NCI-H2081 treated with DMSO at 0.1 percent for 48 hours (cell line): ENCODE data around the gene TRIM38.
"Not testable (repeated sequence)": the region's sequence is repeated elsewhere in the genome, so short reads cannot be mapped to it uniquely, and the experiment has no call there.

Experiments used
- DNase-seq: peaks from one replicate; lab custom pipeline; 2025; lab: John Stamatoyannopoulos, UW

Gene TRIM38, protein sequence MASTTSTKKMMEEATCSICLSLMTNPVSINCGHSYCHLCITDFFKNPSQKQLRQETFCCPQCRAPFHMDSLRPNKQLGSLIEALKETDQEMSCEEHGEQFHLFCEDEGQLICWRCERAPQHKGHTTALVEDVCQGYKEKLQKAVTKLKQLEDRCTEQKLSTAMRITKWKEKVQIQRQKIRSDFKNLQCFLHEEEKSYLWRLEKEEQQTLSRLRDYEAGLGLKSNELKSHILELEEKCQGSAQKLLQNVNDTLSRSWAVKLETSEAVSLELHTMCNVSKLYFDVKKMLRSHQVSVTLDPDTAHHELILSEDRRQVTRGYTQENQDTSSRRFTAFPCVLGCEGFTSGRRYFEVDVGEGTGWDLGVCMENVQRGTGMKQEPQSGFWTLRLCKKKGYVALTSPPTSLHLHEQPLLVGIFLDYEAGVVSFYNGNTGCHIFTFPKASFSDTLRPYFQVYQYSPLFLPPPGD

DNA sequence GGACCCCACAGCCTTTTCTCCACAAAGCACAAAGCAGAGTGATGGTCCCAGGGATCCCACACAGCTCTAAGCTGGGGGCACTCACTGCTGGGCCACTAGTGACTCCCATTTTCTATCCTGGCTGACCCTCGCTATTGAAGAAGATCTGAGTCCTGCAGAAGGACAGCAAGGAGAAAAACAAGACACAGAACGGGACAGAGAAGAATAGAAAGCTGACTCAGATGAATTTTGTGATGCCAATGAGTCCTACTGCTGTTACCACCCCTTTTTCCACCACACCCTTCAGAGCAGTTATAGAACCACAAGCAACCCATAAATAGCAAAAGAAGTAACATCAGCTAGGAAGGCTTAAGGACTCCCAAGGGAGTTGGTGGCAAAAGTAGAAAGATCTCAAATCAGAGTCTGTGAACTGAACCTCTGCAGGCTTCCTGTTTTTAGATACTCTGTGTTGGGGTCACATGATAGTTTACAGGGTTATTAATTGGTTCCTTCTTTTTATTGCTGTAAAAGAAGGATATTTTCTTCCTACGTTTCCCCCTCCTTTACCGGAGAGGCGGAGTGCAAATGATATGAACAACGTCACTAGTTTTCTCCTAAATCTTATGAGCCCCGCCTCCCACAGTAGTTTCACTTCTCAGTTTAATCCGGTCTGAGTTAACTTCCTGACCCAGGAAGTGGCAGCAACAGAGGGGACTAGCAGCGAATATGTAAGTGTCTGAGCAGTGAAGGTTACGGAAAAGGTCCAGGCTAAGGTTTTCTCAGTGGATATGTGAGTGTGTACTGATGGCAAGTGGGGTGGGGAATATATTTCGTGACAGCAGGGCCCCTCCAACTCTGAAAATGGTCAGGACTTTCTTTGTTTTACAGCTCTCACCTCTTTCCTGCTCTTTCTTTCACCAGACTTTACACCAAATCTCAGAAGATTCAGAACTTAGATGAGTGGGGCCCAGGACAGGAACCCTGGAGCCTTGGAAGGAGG is at the start of gene TRIM38:
TSS of gene TRIM38 (plus strand) at position 654 of the 979 bp plus-strand sequence. CDS start 3,721 bp downstream, outside the sequence.
- no peak for DNase-seq

DNA sequence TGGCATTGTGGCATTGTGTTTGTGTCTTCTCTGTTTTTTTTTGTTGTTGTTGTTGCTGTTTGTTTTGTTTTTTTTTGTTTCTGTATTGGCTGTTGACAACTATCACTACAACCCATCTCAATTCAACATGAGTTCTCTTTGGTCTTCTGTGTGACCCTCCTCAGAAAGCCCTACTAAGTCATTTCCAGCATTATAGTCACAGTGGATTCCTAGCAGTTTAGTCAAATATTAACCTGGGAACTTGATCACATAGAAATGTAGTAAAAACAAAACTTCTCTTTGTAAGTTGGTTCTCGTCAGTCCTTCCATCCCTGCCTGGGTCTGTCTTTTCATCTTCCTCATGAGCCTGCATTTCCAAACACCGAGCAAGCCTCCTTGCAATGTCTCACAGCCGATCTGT is 48.9 kb upstream of the TRIM38 start:
- DNase-seq: no peak

DNA sequence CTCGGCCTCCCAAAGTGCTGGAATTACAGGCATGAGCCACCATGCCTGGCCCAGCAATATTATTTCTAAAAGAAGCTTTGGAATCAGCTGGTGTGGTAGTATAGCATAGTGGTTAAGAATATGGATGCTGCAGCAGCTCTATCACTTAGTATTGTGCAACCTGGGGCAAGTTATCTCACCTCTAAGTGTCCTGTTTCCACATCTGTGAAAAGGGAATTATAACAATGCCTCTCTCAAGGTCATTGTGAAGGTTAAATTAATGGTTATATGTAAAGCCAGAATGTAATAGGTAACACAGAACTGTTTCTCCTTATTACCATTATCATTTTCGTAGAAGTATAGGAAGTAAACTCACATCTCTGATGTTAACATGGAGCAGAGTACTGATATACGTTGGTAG is 46.3 kb upstream of the TRIM38 start:
- DNase-seq: no peak

DNA sequence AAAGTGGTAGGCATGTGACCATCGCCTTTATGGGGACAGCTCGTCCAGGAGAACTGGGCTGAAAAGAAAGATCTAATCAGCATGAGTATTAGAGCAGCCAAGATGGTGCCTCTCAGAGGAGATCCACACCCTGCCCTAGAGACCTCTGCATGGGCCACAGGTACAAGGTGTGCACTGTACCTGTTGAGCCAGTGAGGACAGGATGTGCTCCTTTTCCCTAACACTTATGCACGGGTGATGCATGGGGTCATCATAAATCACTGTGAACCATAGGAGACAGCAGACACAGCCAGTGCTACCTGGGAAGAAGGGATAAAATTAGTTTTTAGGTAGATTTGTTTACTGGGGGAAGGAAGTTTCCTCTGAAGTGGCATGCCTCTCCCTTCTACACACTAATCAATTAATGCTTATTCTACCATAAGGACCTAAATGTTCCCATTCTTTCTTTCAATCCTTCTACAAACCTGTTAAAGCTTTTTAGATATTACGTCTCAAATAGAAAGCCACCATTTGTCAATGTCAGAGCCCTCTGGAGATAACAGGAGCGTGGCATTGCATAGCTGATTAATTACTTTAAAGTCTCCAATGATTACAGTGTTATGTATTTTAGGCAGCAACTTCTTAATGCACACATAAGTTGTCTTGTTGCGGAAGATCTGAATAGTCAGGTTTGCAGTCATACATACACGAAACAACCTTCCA is 45.7 kb upstream of the TRIM38 start:
- no peak for DNase-seq

DNA sequence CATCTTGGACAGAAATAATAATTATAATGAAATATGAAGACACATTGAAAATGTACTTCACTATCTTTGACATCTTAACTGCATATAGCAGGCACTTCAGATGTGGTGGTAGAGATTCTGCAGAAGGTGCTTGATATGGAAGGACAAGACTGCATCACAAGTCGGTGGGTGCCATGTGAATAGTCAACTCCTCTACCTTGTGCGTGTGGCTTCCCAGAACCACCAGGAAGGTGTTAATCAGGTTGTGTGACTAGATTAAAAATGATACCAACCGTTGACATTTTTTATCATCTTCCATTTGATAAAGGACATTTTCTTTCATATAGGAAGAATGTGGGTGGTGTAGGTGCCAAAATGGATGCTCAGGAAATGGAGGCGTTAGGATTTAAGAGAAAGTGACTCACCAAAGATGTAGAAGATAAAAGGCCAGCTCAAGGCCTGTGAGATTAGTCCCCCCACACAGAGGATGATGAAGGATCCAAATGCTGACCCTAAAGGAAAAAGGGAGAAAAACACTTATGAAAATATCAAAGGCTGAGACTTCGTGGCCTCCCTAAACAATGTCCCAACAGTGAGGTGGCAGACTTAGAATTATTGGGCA is 44.4 kb upstream of the TRIM38 start:
- DNase-seq: no peak

DNA sequence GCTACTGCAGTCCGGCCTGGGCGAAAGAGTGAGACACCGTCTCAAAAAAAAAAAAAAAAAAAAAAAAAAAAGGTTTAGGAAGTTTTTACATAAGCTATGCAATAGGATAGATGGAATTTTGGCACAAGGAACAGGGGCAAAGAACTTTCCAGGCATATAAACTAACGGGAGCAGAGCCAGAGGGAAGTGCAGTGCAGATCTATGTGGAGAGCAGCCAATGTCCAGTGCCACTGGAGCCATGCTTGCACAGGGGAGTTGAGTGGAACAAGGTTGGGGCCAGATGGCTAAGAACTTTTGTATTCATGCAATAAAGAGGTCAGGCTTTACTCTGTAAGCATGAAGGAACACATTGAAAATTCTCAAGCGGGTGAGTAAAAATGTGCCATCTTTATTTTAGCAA is 42.9 kb upstream of the TRIM38 start:
- DNase-seq: no peak

DNA sequence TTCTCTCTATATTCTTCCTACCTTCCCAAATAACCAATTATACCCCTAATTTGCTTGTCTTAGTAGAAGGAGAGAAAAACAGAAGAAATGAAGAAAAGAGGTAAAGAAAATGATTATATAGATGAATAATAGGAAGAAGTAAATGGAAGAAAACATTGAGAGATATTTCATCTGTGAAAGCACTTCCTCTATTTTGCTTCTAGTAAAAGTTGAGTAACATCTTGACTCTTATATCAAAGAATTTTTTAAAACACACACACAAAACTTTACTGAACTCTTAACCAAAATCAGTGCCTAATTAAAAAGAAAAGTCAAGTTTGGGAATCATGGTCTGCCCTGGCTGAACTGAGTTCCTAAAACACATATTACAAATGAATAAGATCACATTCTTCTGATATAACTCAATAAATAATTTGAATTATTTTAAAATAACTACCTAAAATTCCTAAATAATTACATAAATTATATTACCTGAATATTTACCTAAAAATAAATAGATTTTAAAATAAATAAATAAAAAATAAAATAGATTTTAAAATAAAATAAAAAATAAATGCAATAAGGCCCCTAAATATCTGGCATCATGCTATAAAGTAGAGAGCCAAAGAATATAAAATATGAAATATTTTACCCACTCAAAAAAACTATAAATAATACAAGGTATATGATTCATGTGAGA is 40.9 kb upstream of the TRIM38 start:
- no peak for DNase-seq

DNA sequence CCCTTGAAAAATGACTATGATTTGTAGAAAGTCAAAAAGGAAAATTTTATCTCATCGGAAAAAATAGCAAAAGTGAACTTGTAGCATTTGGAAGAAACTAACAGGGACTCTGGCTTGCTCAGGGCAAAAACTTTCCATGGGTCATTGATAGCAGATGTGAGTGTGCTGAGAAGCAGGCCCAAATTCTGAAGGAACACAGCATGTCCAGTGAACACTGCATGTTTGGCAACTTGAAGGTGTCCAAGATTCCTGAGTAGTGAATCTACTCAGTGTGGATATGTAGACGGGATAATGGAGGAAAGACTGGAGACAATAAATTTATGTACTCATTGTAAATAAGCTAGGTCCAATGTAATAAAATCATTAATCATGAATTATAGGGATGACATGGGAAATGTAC is 40.3 kb upstream of the TRIM38 start:
- no peak for DNase-seq

DNA sequence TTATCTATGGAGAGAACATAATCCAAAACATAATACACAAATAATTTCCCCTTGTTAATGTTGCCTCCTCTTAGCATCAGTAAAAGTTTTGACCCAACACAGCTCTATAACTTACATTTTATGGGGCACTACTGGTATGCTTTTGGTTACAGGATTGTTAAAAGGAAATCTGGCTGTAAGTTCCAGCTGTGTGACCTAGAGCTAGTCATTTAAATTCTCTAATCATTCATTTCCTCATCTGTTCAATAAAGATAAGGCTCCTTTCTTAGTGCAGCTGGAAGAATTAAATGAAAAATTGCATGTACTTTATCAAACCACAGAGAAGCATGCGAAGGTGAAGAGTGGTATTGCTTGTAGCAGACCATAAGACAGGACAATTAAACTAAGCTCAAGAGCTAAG is 36.7 kb upstream of the TRIM38 start:
- DNase-seq: no peak

DNA sequence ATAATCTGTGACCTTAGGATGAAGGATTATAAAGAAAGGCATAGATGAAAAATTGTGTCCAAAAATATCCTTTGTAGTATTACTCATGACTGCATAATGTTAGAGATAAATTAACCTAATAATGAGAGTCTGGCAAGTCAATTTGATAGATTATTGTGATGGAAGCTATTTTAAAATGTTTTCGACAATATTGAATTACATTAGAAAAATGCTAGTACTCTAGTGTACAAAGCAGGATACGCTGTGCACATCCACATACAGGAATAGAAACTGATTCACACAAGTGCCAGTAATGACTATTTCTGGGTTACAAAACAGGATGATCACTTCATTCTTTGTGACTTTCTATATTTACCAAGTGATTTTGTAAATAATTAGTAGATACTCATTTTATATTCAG is 35.4 kb upstream of the TRIM38 start:
- no peak for DNase-seq

DNA sequence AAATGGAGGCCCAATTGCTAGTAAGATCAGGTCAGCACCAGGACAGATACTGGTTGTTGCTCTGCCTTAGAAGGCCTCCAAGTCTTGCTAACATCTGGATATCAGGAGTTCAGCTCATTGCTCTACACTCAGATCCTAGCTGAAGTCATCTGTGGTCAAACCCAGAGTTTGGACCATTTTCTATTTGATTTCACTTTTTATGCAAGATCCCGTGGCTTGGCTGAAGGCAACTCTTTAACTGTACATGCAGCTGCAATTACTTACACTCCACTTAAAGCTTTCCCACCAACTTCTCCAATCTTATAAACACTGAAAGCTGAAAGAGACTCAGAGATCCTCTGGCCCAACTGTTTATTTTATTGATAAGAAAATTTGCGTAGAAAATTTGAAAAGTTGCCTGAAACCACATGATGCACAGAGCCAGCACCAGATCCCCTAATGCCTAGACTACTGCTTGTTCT is 34.8 kb upstream of the TRIM38 start:
- no peak for DNase-seq

DNA sequence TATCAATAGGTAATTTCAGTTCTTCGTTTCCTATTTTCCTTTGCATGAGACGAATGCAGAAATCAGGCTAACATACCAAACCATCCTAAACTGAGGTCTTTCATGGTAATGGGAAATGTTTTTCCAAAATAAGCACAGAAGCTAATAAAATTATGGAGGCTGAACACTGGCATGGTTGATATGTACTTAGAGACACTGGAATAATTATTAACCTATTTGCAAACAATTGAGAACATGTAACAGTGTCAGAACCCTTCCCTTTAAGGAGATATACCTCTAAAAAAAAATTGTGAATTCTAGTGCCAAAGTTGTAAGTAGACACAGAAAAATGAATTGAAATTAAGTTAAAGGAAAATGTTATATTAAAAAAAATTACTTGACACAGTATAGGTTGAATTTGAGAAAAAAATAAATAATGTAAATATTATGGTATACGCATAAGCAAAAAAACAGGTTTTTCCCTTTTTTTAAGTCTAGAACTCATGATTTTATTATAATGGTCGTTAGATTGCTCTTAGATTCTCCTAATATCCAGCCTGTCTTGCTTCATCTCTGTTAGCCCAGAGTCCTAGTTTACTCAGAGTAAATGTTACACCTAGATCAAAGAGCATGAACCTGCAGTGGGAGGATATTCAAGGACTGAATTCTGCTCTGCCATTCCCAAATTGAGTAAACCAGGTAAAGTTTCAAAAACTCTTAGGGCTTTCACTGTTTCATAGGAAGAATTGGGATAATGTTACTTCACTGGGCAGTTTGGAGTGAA is 33.9 kb upstream of the TRIM38 start:
- DNase-seq: no peak

DNA sequence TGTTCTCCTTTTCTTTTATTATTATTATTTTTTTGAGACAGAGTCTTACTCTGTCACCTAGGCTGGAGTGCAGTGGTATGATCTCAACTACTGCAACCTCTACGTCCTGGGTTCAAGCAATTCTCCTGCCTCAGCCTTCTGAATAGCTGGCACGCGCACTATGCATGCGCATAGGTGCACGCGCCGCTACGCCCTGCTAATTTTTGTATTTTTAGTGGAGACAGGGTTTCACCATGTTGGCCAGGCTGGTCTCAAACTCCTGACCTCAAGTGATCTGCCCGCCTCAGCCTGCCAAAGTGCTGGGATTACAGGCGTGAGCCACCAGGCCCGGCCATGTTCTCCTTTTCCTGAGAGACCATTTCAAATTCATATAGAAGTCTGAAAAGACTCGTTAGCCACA is 32.8 kb upstream of the TRIM38 start:
- not testable (repeated sequence) for DNase-seq

DNA sequence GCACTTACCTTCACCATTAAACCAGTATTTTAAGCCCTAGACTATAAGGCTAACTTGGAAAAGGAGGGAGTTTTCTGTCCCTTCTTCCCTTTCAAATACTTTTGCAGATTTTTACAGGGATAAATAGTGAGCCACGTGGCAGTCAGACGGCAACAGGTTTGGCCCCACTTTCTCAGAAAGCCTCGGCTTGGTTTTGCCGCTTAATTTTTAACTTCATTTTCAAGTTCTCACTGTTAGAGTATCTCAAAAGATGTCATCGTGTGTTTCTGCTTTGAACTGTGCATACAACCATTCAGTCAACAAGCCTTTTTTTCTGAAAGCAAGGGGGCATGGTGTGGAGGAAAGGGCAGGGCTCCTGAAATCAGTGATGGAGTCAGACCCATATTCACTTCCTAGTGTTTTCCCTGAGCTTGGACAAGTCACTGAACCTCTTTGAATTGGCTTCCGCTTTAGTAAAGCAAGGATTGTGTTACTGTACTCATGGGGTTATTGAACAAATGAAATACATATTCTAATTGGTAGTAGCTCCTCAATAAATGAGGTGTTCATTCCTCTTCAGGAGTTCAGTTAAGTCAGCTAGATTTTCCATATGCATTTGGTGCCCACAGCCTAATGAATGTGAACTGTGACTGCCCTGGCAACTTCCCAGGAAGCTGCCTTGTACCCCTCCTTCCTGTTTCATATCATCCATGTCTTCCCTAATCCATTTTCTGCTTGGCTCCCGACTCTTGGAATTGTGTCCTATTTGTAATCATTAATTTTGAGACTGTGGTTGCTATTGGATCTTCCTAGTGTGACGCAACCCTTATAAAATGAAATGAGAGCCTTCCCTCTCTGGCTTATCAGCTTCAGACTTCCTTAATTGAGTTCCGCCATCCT is 31.8 kb upstream of the TRIM38 start, which contains the start of gene SLC17A2:
TSS of gene SLC17A2 (minus strand) at position 160 of the 879 bp plus-strand sequence. CDS start 4,895 bp downstream, outside the sequence.
- no peak for DNase-seq

DNA sequence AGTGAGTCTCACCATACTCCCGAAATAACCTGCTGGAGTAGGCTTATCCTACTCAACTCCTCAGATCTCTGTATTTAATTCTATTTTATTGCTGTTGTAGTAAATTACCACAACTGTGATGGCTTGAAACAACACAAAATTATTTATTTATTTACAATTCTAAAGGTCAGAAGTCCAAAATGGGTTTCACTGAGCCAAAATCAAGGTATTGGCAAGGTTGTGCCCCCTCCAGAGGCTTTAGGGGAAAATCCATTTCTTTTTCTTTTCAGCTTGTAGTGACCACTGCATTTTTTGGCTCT is 31.2 kb upstream of the TRIM38 start:
- DNase-seq: no peak

DNA sequence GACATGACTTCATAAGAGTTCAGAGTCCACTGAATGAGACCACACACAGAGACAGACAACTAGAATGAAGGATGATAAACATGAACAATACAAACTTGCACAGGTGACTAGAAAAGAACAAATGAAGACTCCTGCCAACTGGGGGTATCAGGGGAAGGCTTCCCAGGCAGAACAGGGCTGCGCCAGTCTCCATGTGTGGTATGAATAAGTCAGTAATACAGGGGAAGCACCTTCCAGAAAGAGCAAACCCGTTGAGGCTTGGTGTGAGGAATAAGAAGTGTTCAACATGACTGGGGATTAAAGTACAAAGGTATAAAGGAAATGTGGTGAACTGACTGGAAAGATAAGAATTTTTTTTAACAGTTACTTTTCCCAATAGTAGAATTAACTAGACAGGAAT is 28.4 kb upstream of the TRIM38 start:
- DNase-seq: no peak

DNA sequence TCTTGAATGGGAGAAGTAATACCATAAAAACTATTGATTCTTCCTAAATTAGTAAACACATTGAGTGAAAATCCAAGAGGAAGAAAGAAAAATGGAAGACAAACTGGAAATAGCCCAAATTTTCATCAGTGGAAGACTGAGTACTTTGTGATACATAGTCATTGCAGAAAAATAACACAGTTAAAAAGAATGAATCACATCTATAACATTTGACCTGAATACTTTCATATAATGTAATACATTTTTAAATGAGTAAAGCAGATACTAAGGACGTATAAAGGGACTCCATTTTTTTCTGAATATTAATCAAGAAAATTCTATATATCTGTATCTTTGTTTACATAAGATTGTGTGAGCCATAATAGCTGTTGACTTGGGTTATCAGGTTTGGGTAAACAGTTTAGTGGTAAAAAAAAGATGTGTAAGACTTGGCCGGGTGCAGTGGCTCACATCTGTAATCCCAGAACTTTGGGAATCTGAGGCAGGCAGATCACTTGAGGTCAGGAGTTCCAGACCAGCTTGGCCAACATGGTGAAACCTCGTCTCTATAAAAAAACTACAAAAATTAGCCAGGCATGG is 27.8 kb upstream of the TRIM38 start:
- no peak for DNase-seq

DNA sequence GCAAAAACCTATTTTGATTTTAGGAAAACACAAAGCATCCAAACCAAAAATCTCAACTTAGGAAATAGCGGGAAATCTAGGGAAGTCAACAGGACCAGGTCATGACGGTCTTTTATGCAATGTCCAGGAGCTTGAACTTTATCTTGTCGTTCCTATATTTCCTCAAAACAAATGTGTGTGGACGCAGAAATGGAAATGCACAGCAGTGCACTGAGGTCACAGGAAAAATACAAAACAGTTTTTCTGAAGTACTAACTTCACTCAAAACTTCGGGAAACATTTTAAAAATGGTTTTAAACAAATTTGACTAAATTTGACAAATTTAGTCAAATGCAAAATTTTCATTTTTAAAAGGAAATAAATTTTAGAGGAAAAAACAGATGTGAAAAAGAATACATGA is 26.6 kb upstream of the TRIM38 start:
- DNase-seq: no peak

DNA sequence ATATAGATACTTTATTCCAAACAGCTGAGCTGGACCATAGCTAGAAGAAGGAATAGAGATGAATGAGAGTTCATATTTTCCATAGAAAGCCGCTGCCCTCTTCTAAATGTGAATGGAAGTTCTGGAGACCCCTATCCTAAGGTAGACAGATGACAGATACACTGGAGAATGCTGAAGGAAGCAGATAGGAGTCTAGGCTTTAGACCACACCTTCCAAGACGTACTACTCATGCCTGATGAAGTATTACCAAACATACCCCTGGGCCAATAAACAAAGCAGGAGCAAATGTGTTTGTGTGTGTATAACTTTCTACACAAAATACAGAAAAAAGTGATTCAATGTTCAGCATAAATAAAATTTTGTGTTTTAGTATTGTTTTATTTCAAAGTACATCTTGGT is 23.0 kb upstream of the TRIM38 start:
- DNase-seq: no peak
